ENCODE results near the gene DBNDD1.
"Not testable (repeated sequence)": the region's sequence is repeated elsewhere in the genome, so short reads cannot be mapped to it uniquely, and the experiment has no call there.

DBNDD1 gene, protein sequence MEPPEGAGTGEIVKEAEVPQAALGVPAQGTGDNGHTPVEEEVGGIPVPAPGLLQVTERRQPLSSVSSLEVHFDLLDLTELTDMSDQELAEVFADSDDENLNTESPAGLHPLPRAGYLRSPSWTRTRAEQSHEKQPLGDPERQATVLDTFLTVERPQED

DNA sequence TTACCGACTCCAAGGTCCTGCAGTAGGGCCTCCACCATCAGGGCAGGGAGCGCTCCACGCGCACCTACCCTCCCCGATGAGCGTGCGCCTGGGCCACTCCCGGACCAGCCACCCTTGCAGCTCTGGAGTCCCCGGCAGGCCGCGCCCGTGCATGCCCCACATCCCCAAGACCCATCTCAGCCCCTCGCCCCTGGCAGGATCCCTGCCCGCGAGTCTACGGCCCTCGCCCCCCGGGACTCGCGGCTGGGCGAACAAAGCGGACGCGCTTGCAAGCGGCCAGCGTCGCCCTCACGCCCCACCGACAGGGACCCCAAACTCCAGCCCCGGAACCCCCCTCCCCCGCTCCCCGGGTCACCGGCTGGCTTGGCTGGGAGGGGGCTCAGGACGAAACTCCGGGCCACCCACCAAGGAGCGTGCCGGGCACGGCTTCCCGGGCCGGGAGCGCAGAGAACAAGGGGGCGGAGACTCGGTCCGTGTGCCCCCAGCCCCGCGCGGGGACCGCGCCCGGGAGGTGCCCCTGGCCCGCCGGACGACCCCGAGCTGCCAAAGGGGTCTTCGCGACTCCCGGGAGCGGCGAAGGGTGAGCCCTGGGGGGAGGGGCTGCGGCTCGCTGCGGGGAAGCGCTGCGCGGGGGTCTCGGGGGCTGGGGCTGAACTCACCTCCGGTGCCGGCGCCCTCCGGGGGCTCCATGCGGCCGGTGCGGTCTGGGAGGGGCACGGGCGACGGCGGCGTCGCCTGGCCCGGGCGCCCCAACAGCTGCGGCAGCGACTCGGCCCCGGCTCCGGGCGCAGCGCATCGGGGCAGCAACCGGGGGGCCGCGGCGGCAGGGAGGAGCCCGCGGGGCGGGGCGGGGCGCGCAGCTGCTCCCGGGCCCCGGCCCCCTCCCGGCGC lies at the start of gene DBNDD1:
Gene DBNDD1, minus strand, starts transcription at position 805 of the 891 bp plus-strand sequence. Its CDS starts 115 bp downstream, at position 690.
- peak within 1 kb of the TSS; percentile 68 for H3K4me3 ChIP-seq (ENCODE audit: low read length)
- no CpG with 5 or more reads among the region's 103 CpGs for WGBS (ENCODE audit: insufficient coverage, insufficient read length)
- no peaks in the 10 kb centered on the region for H3K9me3 ChIP-seq (ENCODE audit: control insufficient read depth, insufficient read depth, low read length)
- no peak for DNase-seq (ENCODE audit: low read depth, low spot score)
- peaks cover 3% of the 10 kb centered on the region; the same call in 1 of the 2 replicates for H3K36me3 ChIP-seq (ENCODE audit: control insufficient read depth, insufficient read depth, low read length)
- H3K27ac ChIP-seq (ENCODE audit: low read length) = no peak within 1 kb of the TSS
- peaks cover 6% of the 10 kb centered on the region; the same call in 1 of the 2 replicates for H3K4me1 ChIP-seq (ENCODE audit: control insufficient read depth, insufficient read depth, low read length)
- H3K27me3 ChIP-seq (ENCODE audit: control insufficient read depth, insufficient read depth, low read length) = no peaks in the 10 kb centered on the region

DNA sequence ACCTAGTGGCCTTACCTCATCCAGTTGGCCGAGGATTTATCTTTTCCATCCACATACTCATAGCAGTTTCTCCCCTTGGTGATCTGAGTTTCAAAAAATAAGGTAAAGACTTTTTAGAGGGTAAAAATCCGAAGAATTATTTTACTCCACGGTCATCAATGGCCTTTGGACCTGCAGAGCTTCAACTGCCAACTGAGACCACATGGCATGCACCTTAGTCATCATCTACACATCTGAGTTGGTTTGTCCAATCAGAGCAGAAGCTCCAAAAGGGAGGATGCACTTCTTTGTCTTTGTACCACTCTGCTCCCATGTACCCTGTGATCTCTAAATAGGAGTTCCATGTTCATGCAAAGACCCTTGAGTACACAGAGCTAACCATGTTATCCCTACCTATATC lies 42.2 kb upstream of the DBNDD1 start:
- H3K27ac ChIP-seq (ENCODE audit: low read length) = no peak overlapping the region
- DNase-seq (ENCODE audit: low read depth, low spot score) = no peak
- no CpG with 5 or more reads among the region's 3 CpGs for WGBS (ENCODE audit: insufficient coverage, insufficient read length)
- no peaks in the 10 kb centered on the region for H3K9me3 ChIP-seq (ENCODE audit: control insufficient read depth, insufficient read depth, low read length)
- H3K4me3 ChIP-seq (ENCODE audit: low read length) = no peak overlapping the region
- no peaks in the 10 kb centered on the region for H3K36me3 ChIP-seq (ENCODE audit: control insufficient read depth, insufficient read depth, low read length)
- no peaks in the 10 kb centered on the region for H3K27me3 ChIP-seq (ENCODE audit: control insufficient read depth, insufficient read depth, low read length)
- no peaks in the 10 kb centered on the region for H3K4me1 ChIP-seq (ENCODE audit: control insufficient read depth, insufficient read depth, low read length)

DNA sequence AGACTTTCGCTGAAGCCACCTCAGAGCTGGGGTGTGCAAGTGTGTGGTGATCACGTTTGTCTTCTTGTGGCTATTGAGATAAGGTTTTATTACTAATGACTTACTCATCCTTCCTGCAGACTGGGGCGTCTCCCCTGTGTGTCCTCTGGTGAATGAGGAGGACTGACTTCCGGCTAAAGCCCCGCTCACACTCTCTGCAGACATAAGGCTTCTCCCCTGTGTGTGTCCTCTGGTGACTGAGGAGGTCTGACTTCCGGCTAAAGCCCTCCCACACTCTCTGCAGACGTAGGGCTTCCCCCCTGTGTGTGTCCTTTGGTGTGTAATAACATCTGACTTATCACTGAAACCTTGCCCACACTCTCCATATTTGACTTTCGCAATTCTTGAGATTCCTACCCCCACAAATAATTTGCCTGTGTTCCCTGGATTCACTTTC lies 38.5 kb upstream of the DBNDD1 start:
- Histone ChIP-seq H3K36me3 (ENCODE audit: control insufficient read depth, insufficient read depth, low read length) (no peaks in the 10 kb centered on the region), H3K9me3 (ENCODE audit: control insufficient read depth, insufficient read depth, low read length) (peaks cover 4% of the 10 kb centered on the region), H3K27me3 (ENCODE audit: control insufficient read depth, insufficient read depth, low read length) (no peaks in the 10 kb centered on the region), H3K27ac (ENCODE audit: low read length) (no peak overlapping the region), H3K4me3 (ENCODE audit: low read length) (no peak overlapping the region), H3K4me1 (ENCODE audit: control insufficient read depth, insufficient read depth, low read length) (no peaks in the 10 kb centered on the region)
- DNase-seq (ENCODE audit: low read depth, low spot score) = no peak
- no CpG with 5 or more reads among the region's 8 CpGs for WGBS (ENCODE audit: insufficient coverage, insufficient read length)

GRCh38 chr16:90056521-90056920 lies 37.3 kb upstream of the DBNDD1 start:
- H3K36me3 ChIP-seq (ENCODE audit: control insufficient read depth, insufficient read depth, low read length); H3K4me1 ChIP-seq (ENCODE audit: control insufficient read depth, insufficient read depth, low read length); H3K9me3 ChIP-seq (ENCODE audit: control insufficient read depth, insufficient read depth, low read length); DNase-seq (ENCODE audit: low read depth, low spot score); H3K27me3 ChIP-seq (ENCODE audit: control insufficient read depth, insufficient read depth, low read length); H3K27ac ChIP-seq (ENCODE audit: low read length); H3K4me3 ChIP-seq (ENCODE audit: low read length): not testable (repeated sequence)
- WGBS (ENCODE audit: insufficient coverage, insufficient read length) = no CpG with 5 or more reads among the region's 15 CpGs

- DNase-seq (ENCODE audit: low read depth, low spot score) = no peak
- H3K27me3 ChIP-seq (ENCODE audit: control insufficient read depth, insufficient read depth, low read length) = no peaks in the 10 kb centered on the region
- peaks cover 4% of the 10 kb centered on the region for H3K9me3 ChIP-seq (ENCODE audit: control insufficient read depth, insufficient read depth, low read length)
- H3K4me3 ChIP-seq (ENCODE audit: low read length) = no peak overlapping the region
- H3K4me1 ChIP-seq (ENCODE audit: control insufficient read depth, insufficient read depth, low read length) = no peaks in the 10 kb centered on the region
- H3K27ac ChIP-seq (ENCODE audit: low read length) = no peak overlapping the region
- H3K36me3 ChIP-seq (ENCODE audit: control insufficient read depth, insufficient read depth, low read length) = no peaks in the 10 kb centered on the region
- no CpG with 5 or more reads among the region's 4 CpGs for whole genome bisulfite sequencing (ENCODE audit: insufficient coverage, insufficient read length)
These were observed 36.1 kb upstream of the DBNDD1 start for GRCh38 chr16:90055371-90055770.

- no peaks in the 10 kb centered on the region for H3K4me1 ChIP-seq (ENCODE audit: control insufficient read depth, insufficient read depth, low read length)
- no peak overlapping the region for H3K4me3 ChIP-seq (ENCODE audit: low read length)
- H3K27me3 ChIP-seq (ENCODE audit: control insufficient read depth, insufficient read depth, low read length) = no peaks in the 10 kb centered on the region
- H3K36me3 ChIP-seq (ENCODE audit: control insufficient read depth, insufficient read depth, low read length) = no peaks in the 10 kb centered on the region
- no peak for DNase-seq (ENCODE audit: low read depth, low spot score)
- peaks cover 4% of the 10 kb centered on the region for H3K9me3 ChIP-seq (ENCODE audit: control insufficient read depth, insufficient read depth, low read length)
- H3K27ac ChIP-seq (ENCODE audit: low read length) = no peak overlapping the region
- no CpG with 5 or more reads among the region's 4 CpGs for WGBS (ENCODE audit: insufficient coverage, insufficient read length)
These were observed 35.3 kb upstream of the DBNDD1 start for GRCh38 chr16:90054554-90054953.

DNA sequence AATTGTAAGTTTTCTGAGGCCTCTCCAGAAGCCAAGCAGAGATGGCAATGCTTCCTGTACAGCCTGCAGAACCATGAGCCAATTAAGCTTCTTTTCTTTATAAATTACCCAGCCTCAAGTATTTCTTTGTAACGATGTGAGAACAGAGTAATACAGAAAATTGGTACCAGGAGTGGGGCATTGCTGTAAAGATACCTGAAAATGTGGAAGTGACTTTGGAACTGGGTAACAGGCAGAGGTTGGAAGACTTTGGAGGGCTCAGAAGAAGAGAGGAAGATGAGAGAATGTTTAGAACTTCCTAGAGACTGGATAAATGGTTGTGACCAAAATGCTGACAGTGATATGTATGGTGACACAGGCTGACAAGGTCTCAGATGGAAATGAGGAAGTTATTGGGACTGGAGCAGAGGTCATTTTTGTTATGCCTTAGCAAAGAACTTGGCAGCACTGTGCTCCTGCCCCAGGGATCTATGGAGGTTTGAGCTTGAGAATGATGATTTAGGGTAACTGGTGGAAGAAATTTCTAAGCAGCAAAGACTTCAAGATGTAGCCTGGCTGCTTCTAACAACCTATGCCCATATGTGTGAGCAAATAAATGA lies 34.7 kb upstream of the DBNDD1 start:
- Histone ChIP-seq H3K9me3 (ENCODE audit: control insufficient read depth, insufficient read depth, low read length) (peaks cover 4% of the 10 kb centered on the region), H3K4me3 (ENCODE audit: low read length) (no peak overlapping the region), H3K4me1 (ENCODE audit: control insufficient read depth, insufficient read depth, low read length) (no peaks in the 10 kb centered on the region), H3K27ac (ENCODE audit: low read length) (no peak overlapping the region), H3K27me3 (ENCODE audit: control insufficient read depth, insufficient read depth, low read length) (no peaks in the 10 kb centered on the region), H3K36me3 (ENCODE audit: control insufficient read depth, insufficient read depth, low read length) (no peaks in the 10 kb centered on the region)
- DNase-seq (ENCODE audit: low read depth, low spot score) = no peak
- no CpG with 5 or more reads among the region's 1 CpG for WGBS (ENCODE audit: insufficient coverage, insufficient read length)

DNA sequence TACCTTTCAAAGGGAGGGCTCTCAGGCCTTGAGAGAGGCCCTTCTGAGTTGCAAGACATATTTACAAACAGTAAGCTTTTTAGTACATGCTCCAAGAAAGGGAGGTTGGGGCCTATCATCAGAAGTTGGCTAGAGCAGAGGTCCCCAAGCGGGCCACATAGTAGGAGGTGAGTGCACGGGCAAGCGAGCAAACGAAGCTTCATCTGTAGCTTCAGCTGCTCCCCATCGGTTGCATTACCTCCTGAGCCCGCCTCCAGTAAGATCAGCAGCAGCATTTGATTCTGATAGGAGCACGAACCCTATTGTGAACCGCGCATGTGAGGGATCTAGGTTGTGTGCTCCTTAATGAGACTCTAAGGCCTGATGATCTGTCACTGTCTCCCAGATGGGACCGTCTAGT lies 31.7 kb upstream of the DBNDD1 start:
- Histone ChIP-seq H3K9me3 (ENCODE audit: control insufficient read depth, insufficient read depth, low read length) (peaks cover 4% of the 10 kb centered on the region), H3K4me3 (ENCODE audit: low read length) (no peak overlapping the region), H3K27me3 (ENCODE audit: control insufficient read depth, insufficient read depth, low read length) (no peaks in the 10 kb centered on the region), H3K27ac (ENCODE audit: low read length) (no peak overlapping the region), H3K36me3 (ENCODE audit: control insufficient read depth, insufficient read depth, low read length) (no peaks in the 10 kb centered on the region), H3K4me1 (ENCODE audit: control insufficient read depth, insufficient read depth, low read length) (peaks cover 3% of the 10 kb centered on the region; the same call in 1 of the 2 replicates)
- DNase-seq (ENCODE audit: low read depth, low spot score) = no peak
- WGBS (ENCODE audit: insufficient coverage, insufficient read length) = no CpG with 5 or more reads among the region's 10 CpGs

DNA sequence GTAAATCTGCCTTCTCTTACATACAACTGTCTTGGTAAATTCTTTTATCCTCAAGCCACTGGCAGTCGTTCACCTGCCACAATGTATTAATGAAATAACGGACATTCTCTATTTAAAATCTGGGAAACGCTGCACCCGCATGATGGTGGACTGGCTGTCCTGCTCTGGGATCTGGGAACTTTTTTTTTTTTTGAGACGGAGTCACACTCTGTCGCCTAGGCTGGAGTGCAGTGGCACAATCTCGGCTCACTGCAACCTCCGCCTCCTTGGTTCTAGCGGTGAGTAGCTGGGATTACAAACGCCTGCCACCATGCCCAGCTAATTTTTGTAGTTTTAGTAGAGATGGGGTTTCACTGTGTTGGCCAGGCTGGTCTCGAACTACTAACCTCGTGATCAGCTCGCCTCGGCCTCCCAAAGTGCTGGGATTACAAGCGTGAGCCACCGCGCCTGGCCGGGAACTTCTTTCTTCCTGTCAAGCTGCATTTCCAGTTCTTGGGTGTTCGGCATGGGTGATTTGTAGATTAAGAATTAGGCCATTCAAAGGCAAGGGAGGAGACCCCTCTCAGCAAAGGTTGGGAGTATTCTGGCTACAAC lies 29.6 kb upstream of the DBNDD1 start:
- peaks cover 3% of the 10 kb centered on the region; the same call in 1 of the 2 replicates for H3K4me1 ChIP-seq (ENCODE audit: control insufficient read depth, insufficient read depth, low read length)
- H3K4me3 ChIP-seq (ENCODE audit: low read length) = no peak overlapping the region
- H3K27me3 ChIP-seq (ENCODE audit: control insufficient read depth, insufficient read depth, low read length) = no peaks in the 10 kb centered on the region
- H3K36me3 ChIP-seq (ENCODE audit: control insufficient read depth, insufficient read depth, low read length) = no peaks in the 10 kb centered on the region
- H3K9me3 ChIP-seq (ENCODE audit: control insufficient read depth, insufficient read depth, low read length) = no peaks in the 10 kb centered on the region
- no peak overlapping the region for H3K27ac ChIP-seq (ENCODE audit: low read length)
- DNase-seq (ENCODE audit: low read depth, low spot score) = no peak
- no CpG with 5 or more reads among the region's 19 CpGs for WGBS (ENCODE audit: insufficient coverage, insufficient read length)

GRCh38 chr16:90048347-90048722 lies 29.1 kb upstream of the DBNDD1 start:
- no peaks in the 10 kb centered on the region for H3K27me3 ChIP-seq (ENCODE audit: control insufficient read depth, insufficient read depth, low read length)
- H3K4me3 ChIP-seq (ENCODE audit: low read length) = no peak overlapping the region
- no peaks in the 10 kb centered on the region for H3K9me3 ChIP-seq (ENCODE audit: control insufficient read depth, insufficient read depth, low read length)
- no CpG with 5 or more reads among the region's 12 CpGs for whole genome bisulfite sequencing (ENCODE audit: insufficient coverage, insufficient read length)
- H3K27ac ChIP-seq (ENCODE audit: low read length) = no peak overlapping the region
- no peak for DNase-seq (ENCODE audit: low read depth, low spot score)
- H3K36me3 ChIP-seq (ENCODE audit: control insufficient read depth, insufficient read depth, low read length) = no peaks in the 10 kb centered on the region
- H3K4me1 ChIP-seq (ENCODE audit: control insufficient read depth, insufficient read depth, low read length) = peaks cover 3% of the 10 kb centered on the region; the same call in 1 of the 2 replicates

Data from iPS DF 6.9 (cell line).